Esophagus squamous epithelium (tissue), 4 donors: Measurements from ENCODE around the gene LRRC73.

Experiments
- POLR2A ChIP-seq, 4 donors: fragments of 450-650 bp; IDR thresholded peaks; one replicate each; pipeline ENCODE4 v1.6.1; 2017; ENCODE audit warnings: antibody characterized with exemption in 4 of 4, mild to moderate bottlenecking in 4 of 4, moderate library complexity in 3 of 4
- TF ChIP-seq, protein P1 (sequence below), 6 experiments: fragments of 450-650 bp in 4 of 6; fragments of 200-600 bp in 2 of 6; sonication (generic) in 2 of 6; IDR thresholded peaks; one replicate each; pipeline ENCODE4 v1.5.1; 2016 to 2019; ENCODE audit warnings: antibody characterized with exemption in 6 of 6, mild to moderate bottlenecking in 4 of 6, moderate library complexity in 4 of 6

- no peak for TF ChIP-seq POLR2A (IDR thresholded peaks at IDR 0.05)
- TF ChIP-seq, protein P1, sequence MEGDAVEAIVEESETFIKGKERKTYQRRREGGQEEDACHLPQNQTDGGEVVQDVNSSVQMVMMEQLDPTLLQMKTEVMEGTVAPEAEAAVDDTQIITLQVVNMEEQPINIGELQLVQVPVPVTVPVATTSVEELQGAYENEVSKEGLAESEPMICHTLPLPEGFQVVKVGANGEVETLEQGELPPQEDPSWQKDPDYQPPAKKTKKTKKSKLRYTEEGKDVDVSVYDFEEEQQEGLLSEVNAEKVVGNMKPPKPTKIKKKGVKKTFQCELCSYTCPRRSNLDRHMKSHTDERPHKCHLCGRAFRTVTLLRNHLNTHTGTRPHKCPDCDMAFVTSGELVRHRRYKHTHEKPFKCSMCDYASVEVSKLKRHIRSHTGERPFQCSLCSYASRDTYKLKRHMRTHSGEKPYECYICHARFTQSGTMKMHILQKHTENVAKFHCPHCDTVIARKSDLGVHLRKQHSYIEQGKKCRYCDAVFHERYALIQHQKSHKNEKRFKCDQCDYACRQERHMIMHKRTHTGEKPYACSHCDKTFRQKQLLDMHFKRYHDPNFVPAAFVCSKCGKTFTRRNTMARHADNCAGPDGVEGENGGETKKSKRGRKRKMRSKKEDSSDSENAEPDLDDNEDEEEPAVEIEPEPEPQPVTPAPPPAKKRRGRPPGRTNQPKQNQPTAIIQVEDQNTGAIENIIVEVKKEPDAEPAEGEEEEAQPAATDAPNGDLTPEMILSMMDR (IDR thresholded peaks at IDR 0.05) = no peak
These were observed 19.6 kb downstream of the LRRC73 start for GRCh38 chr6:43490523-43490939.
